ENCODE measurements around the gene MON1B.

The MON1B gene

GRCh38 chr16:77211880-77212740 lies 21.1 kb downstream of the MON1B start:
- ATAC-seq (replicated peaks; ENCODE audit: extremely low read depth, poor library complexity, severe bottlenecking) (peak; percentile 81), DNase-seq (ENCODE audit: low spot score in 2 of 2) (peak; percentile 49)
- Mint-ChIP-seq H3K9me3 (no peaks in the 10 kb centered on the region), H3K4me1 (peaks cover 7% of the 10 kb centered on the region), H3K4me3 (peak overlapping the region; percentile 80), H3K36me3 (ENCODE audit: insufficient read depth) (peaks cover 4% of the 10 kb centered on the region), H3K27ac (ENCODE audit: low read depth) (peak overlapping the region; percentile 38), H3K27me3 (no peaks in the 10 kb centered on the region)

GRCh38 chr16:77212741-77213541 lies 22.0 kb downstream of the MON1B start:
- peak; percentile 87 for ATAC-seq (replicated peaks; ENCODE audit: extremely low read depth, poor library complexity, severe bottlenecking)
- Mint-ChIP-seq H3K27me3 (no peaks in the 10 kb centered on the region), H3K9me3 (no peaks in the 10 kb centered on the region), H3K27ac (ENCODE audit: low read depth) (no peak overlapping the region), H3K36me3 (ENCODE audit: insufficient read depth) (peaks cover 4% of the 10 kb centered on the region), H3K4me3 (peak overlapping the region; percentile 80), H3K4me1 (peaks cover 7% of the 10 kb centered on the region)
- peak; percentile 50 to 63 for DNase-seq (ENCODE audit: low spot score in 2 of 2)

- no peak overlapping the region for H3K27ac Mint-ChIP-seq (ENCODE audit: low read depth)
- H3K4me3 Mint-ChIP-seq: peak overlapping the region; percentile 80
- no peaks in the 10 kb centered on the region for H3K27me3 Mint-ChIP-seq
- H3K4me1 Mint-ChIP-seq: peaks cover 7% of the 10 kb centered on the region
- no peaks in the 10 kb centered on the region for H3K9me3 Mint-ChIP-seq
- peaks cover 4% of the 10 kb centered on the region for H3K36me3 Mint-ChIP-seq (ENCODE audit: insufficient read depth)
- no peak for ATAC-seq (replicated peaks; ENCODE audit: extremely low read depth, poor library complexity, severe bottlenecking)
- no peak for DNase-seq (ENCODE audit: low spot score in 2 of 2)
Measured at GRCh38 chr16:77213542-77214106, 22.6 kb downstream of the MON1B start.

DNA sequence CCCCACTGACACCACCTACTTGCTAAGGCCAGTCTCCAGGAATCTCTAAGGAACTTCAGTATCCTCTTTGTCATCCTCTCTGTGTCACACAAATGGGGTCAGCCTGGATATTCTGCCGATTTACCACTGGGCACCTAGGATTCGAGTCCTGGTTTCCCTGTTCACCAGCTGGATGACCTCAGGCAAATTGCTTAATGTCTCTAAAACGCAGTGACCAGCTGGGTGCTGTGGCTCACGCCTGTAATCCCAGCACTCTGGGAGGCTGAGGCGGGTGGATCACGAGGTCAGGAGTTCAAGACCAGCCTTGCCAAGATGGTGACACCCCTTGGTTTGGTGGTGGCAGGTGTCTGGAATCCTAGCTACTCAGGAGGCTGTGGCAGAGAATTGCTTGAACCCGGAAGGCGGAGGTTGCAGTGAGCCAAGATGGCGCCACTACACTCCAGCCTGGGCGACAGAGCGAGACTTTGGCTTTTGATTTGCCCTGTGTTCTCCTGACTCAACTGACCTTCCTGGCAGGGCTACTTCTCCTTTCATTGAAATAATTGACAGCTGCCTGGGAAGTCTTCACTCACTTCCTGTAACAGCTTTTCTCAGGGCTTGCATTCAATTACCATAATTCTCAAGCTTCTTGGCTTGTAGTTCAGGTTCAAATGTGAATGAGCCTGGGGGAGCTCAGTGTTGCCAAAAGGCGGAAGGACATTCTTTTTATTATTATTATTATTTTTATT lies 23.6 kb downstream of the MON1B start:
- no peak overlapping the region for H3K27ac Mint-ChIP-seq (ENCODE audit: low read depth)
- no peak overlapping the region for H3K4me3 Mint-ChIP-seq
- peaks cover 7% of the 10 kb centered on the region for H3K4me1 Mint-ChIP-seq

DNA sequence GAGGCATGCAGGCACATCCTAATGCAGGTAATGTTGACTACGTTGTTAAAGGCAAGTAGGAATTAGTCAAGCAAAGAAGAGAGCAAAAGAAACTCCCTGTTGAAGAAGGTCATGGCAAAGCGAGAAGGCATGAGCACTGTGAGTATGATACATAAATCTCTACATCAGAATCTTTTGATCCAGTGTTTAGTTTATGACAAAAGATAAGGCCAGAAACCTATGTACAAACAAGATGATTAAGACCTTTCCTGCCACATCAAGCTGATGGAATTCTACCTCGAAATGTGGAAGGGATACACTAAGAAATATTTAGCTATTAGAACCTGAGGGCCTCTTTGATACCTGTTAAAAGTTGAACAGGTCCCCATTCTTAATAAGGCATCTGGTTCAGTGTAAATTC lies 28.4 kb downstream of the MON1B start:
- H3K27ac Mint-ChIP-seq (ENCODE audit: low read depth): no peak overlapping the region
- H3K36me3 Mint-ChIP-seq (ENCODE audit: insufficient read depth): no peaks in the 10 kb centered on the region
- no peak for DNase-seq (ENCODE audit: low spot score in 2 of 2)
- no peaks in the 10 kb centered on the region for H3K4me1 Mint-ChIP-seq
- ATAC-seq (replicated peaks; ENCODE audit: extremely low read depth, poor library complexity, severe bottlenecking): no peak
- no peak overlapping the region for H3K4me3 Mint-ChIP-seq
- H3K27me3 Mint-ChIP-seq: no peaks in the 10 kb centered on the region
- H3K9me3 Mint-ChIP-seq: no peaks in the 10 kb centered on the region

More for the DNA sequence above, 23.6 kb downstream of the MON1B start:
- ATAC-seq (replicated peaks; ENCODE audit: extremely low read depth, poor library complexity, severe bottlenecking) (no peak), DNase-seq (ENCODE audit: low spot score in 2 of 2) (no peak)
- no peaks in the 10 kb centered on the region for H3K27me3 Mint-ChIP-seq
- peaks cover 4% of the 10 kb centered on the region for H3K36me3 Mint-ChIP-seq (ENCODE audit: insufficient read depth)
- H3K9me3 Mint-ChIP-seq: no peaks in the 10 kb centered on the region

GRCh38 chr16:77220427-77220826 lies 29.4 kb downstream of the MON1B start:
- Mint-ChIP-seq H3K27me3 (peaks cover 3% of the 10 kb centered on the region), H3K36me3 (ENCODE audit: insufficient read depth) (no peaks in the 10 kb centered on the region), H3K27ac (ENCODE audit: low read depth) (no peak overlapping the region), H3K4me3 (no peak overlapping the region), H3K9me3 (no peaks in the 10 kb centered on the region), H3K4me1 (no peaks in the 10 kb centered on the region)
- no peak for DNase-seq (ENCODE audit: low spot score in 2 of 2)
- no peak for ATAC-seq (replicated peaks; ENCODE audit: extremely low read depth, poor library complexity, severe bottlenecking)

- DNase-seq (ENCODE audit: low spot score in 2 of 2): no peak
- no peak overlapping the region for H3K4me3 Mint-ChIP-seq
- peaks cover 8% of the 10 kb centered on the region for H3K27me3 Mint-ChIP-seq
- ATAC-seq (replicated peaks; ENCODE audit: extremely low read depth, poor library complexity, severe bottlenecking): no peak
- no peaks in the 10 kb centered on the region for H3K9me3 Mint-ChIP-seq
- H3K36me3 Mint-ChIP-seq (ENCODE audit: insufficient read depth): no peaks in the 10 kb centered on the region
- H3K27ac Mint-ChIP-seq (ENCODE audit: low read depth): no peak overlapping the region
- H3K4me1 Mint-ChIP-seq: no peaks in the 10 kb centered on the region
Measured at GRCh38 chr16:77221482-77221881, 30.5 kb downstream of the MON1B start.

DNA sequence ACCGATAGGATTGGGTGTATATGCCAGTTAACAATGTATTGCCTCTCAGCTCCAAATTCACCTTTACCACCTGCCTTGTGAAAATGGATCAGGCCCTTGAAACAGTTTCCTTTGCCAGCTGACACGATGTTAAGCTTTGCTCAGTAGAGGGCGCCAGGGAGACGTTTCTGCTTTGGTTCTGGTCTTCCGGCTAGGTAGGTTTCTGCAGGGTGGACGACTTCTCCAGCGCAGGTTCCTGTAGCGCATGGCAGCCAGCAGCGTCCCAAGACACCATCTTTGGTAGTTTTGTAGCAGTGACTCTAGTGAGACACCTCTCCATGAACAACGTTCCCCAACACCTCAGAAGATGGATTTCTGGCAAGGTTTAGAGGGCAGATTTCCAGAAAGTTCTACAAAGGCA lies 32.2 kb downstream of the MON1B start:
- no peaks in the 10 kb centered on the region for H3K9me3 Mint-ChIP-seq
- H3K4me1 Mint-ChIP-seq: no peaks in the 10 kb centered on the region
- no peak overlapping the region for H3K27ac Mint-ChIP-seq (ENCODE audit: low read depth)
- no peak overlapping the region for H3K4me3 Mint-ChIP-seq
- H3K36me3 Mint-ChIP-seq (ENCODE audit: insufficient read depth): no peaks in the 10 kb centered on the region
- DNase-seq (ENCODE audit: low spot score in 2 of 2) (no peak), ATAC-seq (replicated peaks; ENCODE audit: extremely low read depth, poor library complexity, severe bottlenecking) (no peak)
- peaks cover 11% of the 10 kb centered on the region for H3K27me3 Mint-ChIP-seq

DNA sequence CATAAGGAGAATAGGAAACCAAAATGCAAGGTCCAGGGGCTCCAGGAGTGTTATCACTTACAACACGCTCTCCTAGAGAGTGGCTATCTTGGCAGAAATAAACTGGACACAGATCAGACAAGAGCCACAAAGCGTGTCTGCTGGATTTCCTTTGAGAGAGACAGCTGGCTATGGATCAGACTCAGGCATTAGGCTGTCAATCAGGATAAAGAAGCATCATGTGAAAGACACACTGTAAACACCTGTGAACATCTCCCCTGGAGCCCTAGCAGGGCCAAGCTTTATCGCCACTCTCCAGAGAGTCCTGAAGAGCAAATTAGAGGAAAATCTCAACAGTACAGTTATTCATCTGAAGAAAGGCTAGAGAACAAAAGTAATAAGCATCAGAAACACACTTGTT lies 34.2 kb downstream of the MON1B start:
- peaks cover 19% of the 10 kb centered on the region for H3K27me3 Mint-ChIP-seq
- H3K36me3 Mint-ChIP-seq (ENCODE audit: insufficient read depth): no peaks in the 10 kb centered on the region
- no peaks in the 10 kb centered on the region for H3K4me1 Mint-ChIP-seq
- no peak overlapping the region for H3K27ac Mint-ChIP-seq (ENCODE audit: low read depth)
- no peak overlapping the region for H3K4me3 Mint-ChIP-seq
- H3K9me3 Mint-ChIP-seq: no peaks in the 10 kb centered on the region
- no peak for DNase-seq (ENCODE audit: low spot score in 2 of 2)
- ATAC-seq (replicated peaks; ENCODE audit: extremely low read depth, poor library complexity, severe bottlenecking): no peak

DNA sequence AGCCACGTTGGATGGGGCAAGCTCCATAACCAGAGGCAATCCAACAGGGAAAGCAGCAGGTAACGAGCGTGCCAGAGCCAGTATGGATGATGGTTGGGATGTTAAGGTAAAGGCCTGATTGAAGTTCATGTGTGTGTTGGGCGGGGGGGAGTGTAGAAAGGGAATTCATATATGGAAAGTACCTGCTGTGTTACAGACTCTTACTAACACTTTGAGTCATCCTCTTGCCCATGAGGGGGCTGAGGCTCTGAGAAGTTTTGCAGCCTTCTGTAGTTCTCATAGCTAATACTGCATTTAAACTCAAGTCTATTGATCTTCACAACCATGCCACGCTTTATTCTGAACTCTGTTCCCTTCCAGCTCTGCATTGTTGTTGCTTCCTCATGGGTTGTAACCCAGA lies 36.8 kb downstream of the MON1B start:
- Mint-ChIP-seq H3K27me3 (peaks cover 33% of the 10 kb centered on the region), H3K36me3 (ENCODE audit: insufficient read depth) (no peaks in the 10 kb centered on the region), H3K4me3 (no peak overlapping the region), H3K27ac (ENCODE audit: low read depth) (no peak overlapping the region), H3K9me3 (no peaks in the 10 kb centered on the region), H3K4me1 (no peaks in the 10 kb centered on the region)
- DNase-seq (ENCODE audit: low spot score in 2 of 2) (no peak), ATAC-seq (replicated peaks; ENCODE audit: extremely low read depth, poor library complexity, severe bottlenecking) (no peak)

DNA sequence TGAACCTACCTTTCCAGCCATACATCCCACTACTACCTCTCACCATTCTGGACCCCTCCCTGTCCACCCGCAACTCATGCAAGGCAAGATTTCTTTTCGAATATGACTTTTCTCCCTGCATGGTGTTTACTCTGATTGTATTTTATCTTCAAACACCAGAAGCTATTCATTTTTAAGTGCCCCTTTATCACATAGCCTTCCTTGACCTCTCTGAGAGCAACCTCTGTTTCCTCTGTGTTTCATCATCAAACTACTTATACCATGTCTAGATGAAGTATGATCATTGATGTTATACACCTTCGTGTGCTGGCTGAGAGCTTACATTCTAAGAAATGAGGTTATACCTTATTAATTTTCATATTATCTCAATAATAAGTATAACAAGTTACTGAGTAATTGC lies 40.1 kb downstream of the MON1B start:
- Mint-ChIP-seq H3K9me3 (no peaks in the 10 kb centered on the region), H3K27me3 (peaks cover 47% of the 10 kb centered on the region), H3K4me1 (peaks cover under 1% of the 10 kb centered on the region), H3K27ac (ENCODE audit: low read depth) (no peak overlapping the region), H3K4me3 (no peak overlapping the region), H3K36me3 (ENCODE audit: insufficient read depth) (no peaks in the 10 kb centered on the region)
- DNase-seq (ENCODE audit: low spot score in 2 of 2) (no peak), ATAC-seq (replicated peaks; ENCODE audit: extremely low read depth, poor library complexity, severe bottlenecking) (no peak)

- H3K36me3 Mint-ChIP-seq (ENCODE audit: insufficient read depth): peaks cover 1% of the 10 kb centered on the region
- no peaks in the 10 kb centered on the region for H3K9me3 Mint-ChIP-seq
- no peak overlapping the region for H3K27ac Mint-ChIP-seq (ENCODE audit: low read depth)
- no peak for DNase-seq (ENCODE audit: low spot score in 2 of 2)
- H3K4me1 Mint-ChIP-seq: peaks cover 5% of the 10 kb centered on the region
- no peak overlapping the region for H3K4me3 Mint-ChIP-seq
- no peak for ATAC-seq (replicated peaks; ENCODE audit: extremely low read depth, poor library complexity, severe bottlenecking)
- peaks cover 36% of the 10 kb centered on the region for H3K27me3 Mint-ChIP-seq
Measured at GRCh38 chr16:77233799-77234519, 43.0 kb downstream of the MON1B start.

Data from central memory CD8-positive, alpha-beta T cell (primary cell).